H7 (cell line): ENCODE results near the gene RAB11FIP3. TPM values are rescaled to one million over a fixed set of nuclear protein-coding genes. Genes with fewer than 3 reads are reported as not detected.

ENCODE experiments used
- DNase-seq: peaks from one replicate; pipeline ENCODE4 v3.0.0; 2012
- H3K27me3 ChIP-seq: 2 replicates; pipeline ENCODE4 v1.6.0; 2011; ENCODE audit warnings: mild to moderate bottlenecking, low read length; ENCODE audit not compliant: control insufficient read depth, insufficient read depth
- H3K36me3 ChIP-seq: replicated peaks from 2 replicates; pipeline ENCODE4 v1.5.1; 2011; ENCODE audit warnings: low read length; ENCODE audit not compliant: control insufficient read depth, insufficient read depth
- H3K4me3 ChIP-seq: 2 replicates; pipeline ENCODE4 v1.5.1; 2011; ENCODE audit warnings: low read depth, mild to moderate bottlenecking, control low read depth, low read length, moderate library complexity; ENCODE audit not compliant: insufficient read depth
- total RNA-seq: library from RNA; depleted of rRNA; stranded (reverse); fragments of >200 nt; shearing (Covaris generic); gene quantifications from 2 replicates; pipeline ENCODE4 v1.2.3, GENCODE V29; 2014

The RAB11FIP3 gene
- total RNA-seq, 1 experiment from 2014 or later: 27.9 TPM

GRCh38 chr16:512802-513201 is 87.4 kb downstream of the RAB11FIP3 start:
- no peak for DNase-seq
- H3K4me3 ChIP-seq: no peak overlapping the region
- no peaks in the 10 kb centered on the region; the same call in 1 of the 2 replicates for H3K36me3 ChIP-seq

DNA sequence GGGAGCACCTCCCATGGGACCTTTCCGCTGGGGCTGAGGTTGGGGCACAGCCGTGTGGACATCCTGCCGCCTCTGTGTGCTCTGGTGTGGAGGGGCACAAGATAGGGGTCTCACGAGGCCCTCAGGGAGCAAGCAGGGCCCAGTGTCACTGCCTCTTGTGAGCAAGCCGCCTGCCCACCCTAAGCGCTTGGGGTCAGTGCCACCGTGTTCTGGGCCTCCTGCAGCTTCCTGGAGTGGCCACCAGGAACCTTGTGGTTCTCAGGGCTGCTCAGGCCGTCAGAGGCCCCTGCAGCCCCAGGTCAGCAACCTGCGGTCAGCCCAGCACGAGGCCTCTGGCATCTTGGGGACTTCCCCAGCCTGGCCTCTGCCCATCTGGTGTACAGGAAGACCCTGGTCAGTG is 88.5 kb downstream of the RAB11FIP3 start:
- H3K4me3 ChIP-seq: no peak overlapping the region
- H3K36me3 ChIP-seq: no peaks in the 10 kb centered on the region; the same call in 1 of the 2 replicates
- H3K27me3 ChIP-seq: no peaks in the 10 kb centered on the region
- DNase-seq: no peak

More at GRCh38 chr16:512802-513201, 87.4 kb downstream of the RAB11FIP3 start:
- no peaks in the 10 kb centered on the region for H3K27me3 ChIP-seq

GRCh38 chr16:515175-515938 is 89.9 kb downstream of the RAB11FIP3 start:
- H3K27me3 ChIP-seq: no peaks in the 10 kb centered on the region
- no peak for DNase-seq
- no peak overlapping the region for H3K4me3 ChIP-seq
- H3K36me3 ChIP-seq: no peaks in the 10 kb centered on the region; the same call in 1 of the 2 replicates

DNA sequence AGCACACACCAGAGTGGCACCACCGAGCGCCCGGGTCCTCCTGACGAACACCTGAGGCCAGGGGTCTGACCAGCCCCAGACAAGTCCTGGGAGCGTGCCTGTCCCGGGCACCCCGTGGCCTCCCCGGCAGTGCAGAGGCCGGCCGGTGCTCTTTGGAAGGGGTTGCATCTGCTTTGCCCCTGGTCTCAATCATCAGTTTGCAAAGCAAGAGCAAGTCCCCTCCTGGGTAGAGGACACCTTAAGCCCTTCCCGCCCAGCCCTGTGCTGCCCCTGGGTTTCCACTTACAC is 90.4 kb downstream of the RAB11FIP3 start:
- Histone ChIP-seq H3K36me3 (no peaks in the 10 kb centered on the region; the same call in 1 of the 2 replicates), H3K4me3 (no peak overlapping the region), H3K27me3 (no peaks in the 10 kb centered on the region)
- DNase-seq: no peak

- H3K27me3 ChIP-seq: no peaks in the 10 kb centered on the region
- DNase-seq: no peak
- H3K4me3 ChIP-seq: no peak overlapping the region
- no peaks in the 10 kb centered on the region; the same call in 1 of the 2 replicates for H3K36me3 ChIP-seq
Observed at GRCh38 chr16:516301-516700, 90.9 kb downstream of the RAB11FIP3 start.

- Histone ChIP-seq H3K36me3 (no peaks in the 10 kb centered on the region; the same call in 1 of the 2 replicates), H3K27me3 (no peaks in the 10 kb centered on the region), H3K4me3 (no peak overlapping the region)
- DNase-seq: no peak
Observed at GRCh38 chr16:518858-519257, 93.4 kb downstream of the RAB11FIP3 start.

DNA sequence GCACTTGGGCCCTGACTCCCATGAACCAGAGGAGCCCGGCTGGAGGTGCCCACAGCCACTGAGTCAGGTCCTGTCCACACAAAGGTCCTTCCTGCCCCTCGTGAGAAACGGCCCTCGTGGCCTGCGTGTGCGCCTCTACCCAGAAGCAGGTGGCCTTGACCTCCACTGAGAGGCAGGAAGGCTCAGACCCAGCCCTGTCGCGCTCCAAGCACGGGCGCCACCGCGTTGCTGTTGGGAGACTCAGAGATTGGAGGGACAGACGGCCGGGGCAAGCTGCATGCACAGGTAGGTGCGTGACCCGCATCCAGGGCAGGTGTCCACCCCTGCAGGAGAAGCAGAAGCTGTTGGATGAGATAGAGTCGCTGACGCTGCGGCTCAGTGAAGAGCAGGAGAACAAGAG is 94.0 kb downstream of the RAB11FIP3 start:
- DNase-seq: no peak
- Histone ChIP-seq H3K4me3 (no peak overlapping the region), H3K27me3 (no peaks in the 10 kb centered on the region), H3K36me3 (no peaks in the 10 kb centered on the region; the same call in 1 of the 2 replicates)

DNA sequence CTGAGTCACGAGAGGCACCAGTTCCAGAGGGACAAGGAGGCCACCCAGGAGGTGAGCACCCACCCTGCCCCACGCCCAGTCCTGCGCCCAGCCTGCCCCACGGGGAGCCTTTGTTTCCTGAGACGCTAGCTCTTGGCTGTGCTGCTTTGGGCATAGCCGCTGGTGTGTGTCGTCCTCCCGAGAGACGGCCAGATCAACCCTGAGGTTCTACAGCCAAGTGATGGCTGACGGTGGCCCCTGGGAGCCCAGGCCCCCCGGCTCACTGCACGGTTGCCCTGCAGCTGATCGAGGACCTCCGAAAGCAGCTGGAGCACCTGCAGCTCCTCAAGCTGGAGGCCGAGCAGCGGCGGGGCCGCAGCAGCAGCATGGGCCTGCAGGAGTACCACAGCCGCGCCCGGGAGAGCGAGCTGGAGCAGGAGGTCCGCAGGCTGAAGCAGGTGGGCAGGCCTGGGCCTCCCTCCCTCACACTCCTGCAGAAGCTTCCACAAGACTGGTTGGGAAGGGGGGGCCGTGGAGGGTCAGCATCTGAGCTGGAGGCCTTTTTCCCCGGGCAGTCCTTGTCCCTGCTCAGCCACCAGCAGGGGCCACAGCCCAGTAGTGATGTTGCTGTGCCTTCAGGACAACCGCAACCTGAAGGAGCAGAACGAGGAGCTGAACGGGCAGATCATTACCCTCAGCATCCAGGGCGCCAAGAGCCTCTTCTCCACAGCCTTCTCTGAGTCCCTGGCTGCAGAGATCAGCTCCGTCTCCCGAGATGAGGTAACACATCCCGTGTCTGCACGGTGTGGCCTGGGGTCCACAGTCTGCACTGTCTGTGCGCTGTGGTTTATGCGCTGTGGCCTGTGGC is 94.6 kb downstream of the RAB11FIP3 start:
- no peaks in the 10 kb centered on the region for H3K27me3 ChIP-seq
- no peak overlapping the region for H3K4me3 ChIP-seq
- DNase-seq: no peak
- H3K36me3 ChIP-seq: no peaks in the 10 kb centered on the region; the same call in 1 of the 2 replicates

DNA sequence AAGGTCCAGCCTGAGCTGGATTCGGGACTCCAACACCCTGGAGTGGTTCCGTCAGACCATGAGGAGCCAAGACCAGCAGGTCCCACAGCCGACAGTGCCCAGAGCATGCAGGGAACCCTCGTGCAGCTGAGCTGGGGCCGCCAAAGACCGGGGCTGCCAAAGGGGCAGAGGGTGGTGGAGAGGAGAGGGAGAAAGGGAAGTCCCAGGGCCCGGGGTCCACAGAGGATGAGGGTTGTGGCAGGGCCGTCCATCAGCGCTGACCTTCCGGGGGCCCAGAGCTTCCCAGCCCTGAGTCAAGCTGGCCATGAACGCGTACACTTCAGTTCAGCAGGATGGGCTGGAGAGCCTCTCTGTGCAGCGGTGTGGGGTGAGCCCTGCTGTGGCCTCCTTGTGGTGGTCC is 95.4 kb downstream of the RAB11FIP3 start:
- H3K27me3 ChIP-seq: no peaks in the 10 kb centered on the region
- DNase-seq: no peak
- no peaks in the 10 kb centered on the region for H3K36me3 ChIP-seq
- H3K4me3 ChIP-seq: no peak overlapping the region

GRCh38 chr16:521381-522210 is 96.1 kb downstream of the RAB11FIP3 start:
- no peak overlapping the region for H3K4me3 ChIP-seq
- peak; percentile 93 for DNase-seq

GRCh38 chr16:522320-523096 is 97.1 kb downstream of the RAB11FIP3 start:
- Histone ChIP-seq H3K4me3 (no peak overlapping the region), H3K36me3 (no peaks in the 10 kb centered on the region), H3K27me3 (no peaks in the 10 kb centered on the region)
- DNase-seq: no peak

More at GRCh38 chr16:521381-522210, 96.1 kb downstream of the RAB11FIP3 start:
- no peaks in the 10 kb centered on the region for H3K36me3 ChIP-seq
- no peaks in the 10 kb centered on the region for H3K27me3 ChIP-seq

- Histone ChIP-seq H3K36me3 (no peaks in the 10 kb centered on the region), H3K27me3 (no peaks in the 10 kb centered on the region), H3K4me3 (no peak overlapping the region)
- DNase-seq: no peak
Observed at GRCh38 chr16:523097-523741, 97.8 kb downstream of the RAB11FIP3 start.

- no peak for DNase-seq
- no peaks in the 10 kb centered on the region for H3K36me3 ChIP-seq
- no peaks in the 10 kb centered on the region for H3K27me3 ChIP-seq
- H3K4me3 ChIP-seq: no peak overlapping the region
Observed at GRCh38 chr16:524274-525040, 99.0 kb downstream of the RAB11FIP3 start.
